ENCODE measurements around the gene DAPK2.

Gene DAPK2

DNA sequence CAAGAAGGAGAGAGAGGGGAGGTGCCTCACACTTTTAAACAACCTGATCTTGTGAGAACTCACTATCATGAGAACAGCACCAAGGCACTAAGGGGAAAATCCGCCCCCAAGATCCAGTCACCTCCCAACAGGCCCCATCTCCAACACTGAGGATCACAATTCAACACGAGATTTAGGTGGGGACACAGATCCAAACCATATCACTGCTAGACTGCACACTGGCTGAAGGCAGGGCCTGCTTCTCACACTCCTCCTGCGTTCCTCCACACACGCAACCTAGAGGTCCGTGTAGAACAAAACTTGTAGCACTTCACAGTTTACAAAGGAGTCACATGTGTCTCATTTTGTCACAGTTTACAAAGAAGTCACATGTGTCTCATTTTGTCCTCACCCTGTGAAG, 97.8 kb downstream of the DAPK2 start:
- DNase-seq (ENCODE audit: low spot score): no peak
- no peak overlapping the region for H3K4me3 ChIP-seq
- H3K27ac ChIP-seq: no peak overlapping the region
- TF ChIP-seq, protein P1, sequence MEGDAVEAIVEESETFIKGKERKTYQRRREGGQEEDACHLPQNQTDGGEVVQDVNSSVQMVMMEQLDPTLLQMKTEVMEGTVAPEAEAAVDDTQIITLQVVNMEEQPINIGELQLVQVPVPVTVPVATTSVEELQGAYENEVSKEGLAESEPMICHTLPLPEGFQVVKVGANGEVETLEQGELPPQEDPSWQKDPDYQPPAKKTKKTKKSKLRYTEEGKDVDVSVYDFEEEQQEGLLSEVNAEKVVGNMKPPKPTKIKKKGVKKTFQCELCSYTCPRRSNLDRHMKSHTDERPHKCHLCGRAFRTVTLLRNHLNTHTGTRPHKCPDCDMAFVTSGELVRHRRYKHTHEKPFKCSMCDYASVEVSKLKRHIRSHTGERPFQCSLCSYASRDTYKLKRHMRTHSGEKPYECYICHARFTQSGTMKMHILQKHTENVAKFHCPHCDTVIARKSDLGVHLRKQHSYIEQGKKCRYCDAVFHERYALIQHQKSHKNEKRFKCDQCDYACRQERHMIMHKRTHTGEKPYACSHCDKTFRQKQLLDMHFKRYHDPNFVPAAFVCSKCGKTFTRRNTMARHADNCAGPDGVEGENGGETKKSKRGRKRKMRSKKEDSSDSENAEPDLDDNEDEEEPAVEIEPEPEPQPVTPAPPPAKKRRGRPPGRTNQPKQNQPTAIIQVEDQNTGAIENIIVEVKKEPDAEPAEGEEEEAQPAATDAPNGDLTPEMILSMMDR (IDR thresholded peaks at IDR 0.05): no peak

DNA sequence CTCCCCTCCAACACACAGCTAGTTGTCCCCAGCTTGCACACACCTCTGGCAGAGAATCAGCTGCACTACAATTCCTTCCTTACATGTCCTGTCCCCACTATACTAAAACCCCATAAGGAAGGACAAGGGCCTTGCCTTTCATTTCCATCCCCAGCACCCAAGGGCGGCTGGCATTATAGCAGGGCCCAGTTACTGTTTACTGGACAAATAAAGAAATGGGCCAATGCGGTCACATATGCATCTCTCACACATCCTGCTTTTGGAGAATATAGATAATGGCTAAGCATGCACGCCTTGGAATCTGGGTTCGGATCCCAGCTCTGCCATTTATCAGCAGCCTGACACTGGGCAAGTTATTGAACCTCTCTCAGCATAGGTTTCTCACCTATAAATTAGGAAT, 99.1 kb downstream of the DAPK2 start:
- Histone ChIP-seq H3K4me3 (no peak overlapping the region), H3K27ac (no peak overlapping the region)
- TF ChIP-seq, protein P1 (IDR thresholded peaks at IDR 0.05): no peak
- no peak for DNase-seq (ENCODE audit: low spot score)

DNA sequence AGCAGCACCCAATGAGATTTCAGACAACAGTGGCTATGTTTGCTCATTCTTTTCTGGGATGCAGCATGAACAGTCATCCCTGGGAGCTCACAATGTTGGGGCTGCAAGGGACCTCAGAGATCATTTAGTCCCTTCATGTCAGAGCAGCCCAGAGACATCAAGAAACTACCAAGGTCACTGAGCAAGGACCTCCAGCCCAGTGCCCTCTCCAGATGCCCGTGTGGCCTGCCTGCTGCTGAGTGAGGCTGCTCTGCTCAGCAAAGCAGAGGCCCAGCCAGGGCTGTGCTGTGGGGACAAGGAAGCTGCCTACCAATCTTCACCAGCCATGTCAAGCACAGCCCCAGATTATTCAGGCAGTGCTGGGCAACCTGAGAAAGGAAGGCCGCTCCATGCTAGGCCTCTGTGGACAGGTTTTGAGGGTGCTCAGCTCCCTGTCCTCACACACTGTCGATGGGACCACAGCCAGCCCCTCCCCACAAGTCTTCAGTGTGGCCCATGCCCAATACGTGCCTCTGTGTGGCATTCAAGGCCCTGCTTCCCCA, 99.7 kb downstream of the DAPK2 start:
- TF ChIP-seq, protein P1 (IDR thresholded peaks at IDR 0.05): no peak
- Histone ChIP-seq H3K27ac (no peak overlapping the region), H3K4me3 (no peak overlapping the region)
- no peak for DNase-seq (ENCODE audit: low spot score)

DNA sequence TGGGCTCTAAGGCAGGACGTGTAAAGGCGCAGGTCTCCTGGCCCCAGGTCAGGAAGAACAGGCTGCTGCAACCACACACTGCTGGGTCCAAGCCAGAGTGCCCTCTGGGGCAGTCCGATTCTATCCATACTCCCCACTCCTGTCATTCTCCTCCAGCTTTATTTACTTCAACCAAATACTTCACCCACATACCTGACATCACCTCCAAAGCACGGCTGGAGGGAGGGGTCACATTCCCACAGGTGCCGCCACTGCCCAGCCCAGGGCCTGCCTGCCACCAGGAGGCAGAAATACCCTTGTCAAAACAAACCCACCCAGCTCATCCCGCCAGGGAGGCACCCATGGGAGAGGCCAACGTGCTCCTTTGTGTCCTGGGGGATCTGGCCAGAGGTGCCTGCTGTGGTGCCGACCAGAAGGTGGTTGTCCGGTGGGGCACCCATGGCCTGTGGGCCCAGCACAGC, 100.4 kb downstream of the DAPK2 start:
- no peak overlapping the region for H3K4me3 ChIP-seq
- no peak for DNase-seq (ENCODE audit: low spot score)
- no peak overlapping the region for H3K27ac ChIP-seq
- TF ChIP-seq, protein P1 (IDR thresholded peaks at IDR 0.05): no peak

DNA sequence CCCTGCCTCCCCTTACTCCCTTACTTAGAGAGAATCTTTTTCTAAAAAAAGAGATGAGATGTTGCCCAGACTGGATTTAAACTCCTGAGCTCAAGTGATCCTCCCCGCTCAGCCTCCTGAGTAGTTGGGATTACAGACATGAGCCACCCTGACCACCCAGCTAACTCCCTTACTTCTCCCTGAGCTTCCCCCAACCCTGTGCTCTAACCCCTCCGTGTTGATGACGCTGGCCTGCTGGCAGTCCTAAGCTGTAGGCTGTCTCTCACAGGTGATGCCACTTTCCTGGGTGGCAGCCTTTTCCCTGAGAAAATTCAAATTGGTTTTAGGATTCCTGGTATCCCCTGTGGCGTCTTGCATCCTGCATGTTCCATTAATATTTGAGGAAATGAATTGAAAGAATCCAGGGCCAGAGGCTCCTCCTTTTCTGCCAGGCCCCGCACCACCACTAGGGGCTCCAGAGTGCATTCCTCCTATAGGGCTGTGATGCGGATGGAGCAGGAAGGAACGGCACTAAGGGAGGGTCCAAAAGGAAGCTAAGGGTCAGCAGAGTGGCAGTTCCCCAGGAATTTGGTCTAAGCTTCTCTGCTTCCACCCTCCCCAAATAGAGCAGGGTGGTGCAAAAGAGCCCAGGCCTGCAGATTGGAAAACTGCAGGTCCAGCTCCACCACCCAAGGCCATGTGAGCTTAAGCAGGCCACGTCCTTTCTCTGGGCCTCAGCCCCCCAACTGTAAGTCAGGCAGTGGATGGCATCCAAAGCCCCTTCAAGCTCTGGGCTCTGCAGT, 101.1 kb downstream of the DAPK2 start:
- DNase-seq (ENCODE audit: low spot score): no peak
- TF ChIP-seq, protein P1 (IDR thresholded peaks at IDR 0.05): peak; percentile 89
- Histone ChIP-seq H3K4me3 (no peak overlapping the region), H3K27ac (no peak overlapping the region)

DNA sequence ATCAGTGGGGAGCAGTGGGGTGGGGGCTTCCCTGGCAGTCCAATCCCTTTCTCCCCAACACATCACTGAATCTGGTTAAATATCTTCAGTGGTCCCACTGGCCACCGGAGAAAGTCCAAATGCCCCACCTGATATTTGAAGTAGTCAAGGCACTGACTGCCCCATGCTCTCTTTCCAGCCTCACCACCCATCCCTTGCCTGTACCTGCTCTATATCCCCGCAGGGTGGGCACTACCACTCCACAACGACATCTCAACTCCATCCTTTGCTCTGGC, 101.7 kb downstream of the DAPK2 start:
- no peak for DNase-seq (ENCODE audit: low spot score)

More for the DNA sequence above, 101.7 kb downstream of the DAPK2 start:
- Histone ChIP-seq H3K4me3 (no peak overlapping the region), H3K27ac (no peak overlapping the region)
- TF ChIP-seq, protein P1 (IDR thresholded peaks at IDR 0.05): no peak

All from coronary artery (tissue), 2 donors.